ENCODE data around the gene MBTPS1. TPM values are rescaled to one million over a fixed set of nuclear protein-coding genes. Genes with fewer than 3 reads are reported as not detected.

The MBTPS1 gene
- total and polyA plus RNA-seq, 2 experiments from 2014 or later = 18.1 to 49.3 TPM

GRCh38 chr16:84061236-84061819 lies 55.4 kb downstream of the MBTPS1 start (continued):
- TF ChIP-seq, protein P1, sequence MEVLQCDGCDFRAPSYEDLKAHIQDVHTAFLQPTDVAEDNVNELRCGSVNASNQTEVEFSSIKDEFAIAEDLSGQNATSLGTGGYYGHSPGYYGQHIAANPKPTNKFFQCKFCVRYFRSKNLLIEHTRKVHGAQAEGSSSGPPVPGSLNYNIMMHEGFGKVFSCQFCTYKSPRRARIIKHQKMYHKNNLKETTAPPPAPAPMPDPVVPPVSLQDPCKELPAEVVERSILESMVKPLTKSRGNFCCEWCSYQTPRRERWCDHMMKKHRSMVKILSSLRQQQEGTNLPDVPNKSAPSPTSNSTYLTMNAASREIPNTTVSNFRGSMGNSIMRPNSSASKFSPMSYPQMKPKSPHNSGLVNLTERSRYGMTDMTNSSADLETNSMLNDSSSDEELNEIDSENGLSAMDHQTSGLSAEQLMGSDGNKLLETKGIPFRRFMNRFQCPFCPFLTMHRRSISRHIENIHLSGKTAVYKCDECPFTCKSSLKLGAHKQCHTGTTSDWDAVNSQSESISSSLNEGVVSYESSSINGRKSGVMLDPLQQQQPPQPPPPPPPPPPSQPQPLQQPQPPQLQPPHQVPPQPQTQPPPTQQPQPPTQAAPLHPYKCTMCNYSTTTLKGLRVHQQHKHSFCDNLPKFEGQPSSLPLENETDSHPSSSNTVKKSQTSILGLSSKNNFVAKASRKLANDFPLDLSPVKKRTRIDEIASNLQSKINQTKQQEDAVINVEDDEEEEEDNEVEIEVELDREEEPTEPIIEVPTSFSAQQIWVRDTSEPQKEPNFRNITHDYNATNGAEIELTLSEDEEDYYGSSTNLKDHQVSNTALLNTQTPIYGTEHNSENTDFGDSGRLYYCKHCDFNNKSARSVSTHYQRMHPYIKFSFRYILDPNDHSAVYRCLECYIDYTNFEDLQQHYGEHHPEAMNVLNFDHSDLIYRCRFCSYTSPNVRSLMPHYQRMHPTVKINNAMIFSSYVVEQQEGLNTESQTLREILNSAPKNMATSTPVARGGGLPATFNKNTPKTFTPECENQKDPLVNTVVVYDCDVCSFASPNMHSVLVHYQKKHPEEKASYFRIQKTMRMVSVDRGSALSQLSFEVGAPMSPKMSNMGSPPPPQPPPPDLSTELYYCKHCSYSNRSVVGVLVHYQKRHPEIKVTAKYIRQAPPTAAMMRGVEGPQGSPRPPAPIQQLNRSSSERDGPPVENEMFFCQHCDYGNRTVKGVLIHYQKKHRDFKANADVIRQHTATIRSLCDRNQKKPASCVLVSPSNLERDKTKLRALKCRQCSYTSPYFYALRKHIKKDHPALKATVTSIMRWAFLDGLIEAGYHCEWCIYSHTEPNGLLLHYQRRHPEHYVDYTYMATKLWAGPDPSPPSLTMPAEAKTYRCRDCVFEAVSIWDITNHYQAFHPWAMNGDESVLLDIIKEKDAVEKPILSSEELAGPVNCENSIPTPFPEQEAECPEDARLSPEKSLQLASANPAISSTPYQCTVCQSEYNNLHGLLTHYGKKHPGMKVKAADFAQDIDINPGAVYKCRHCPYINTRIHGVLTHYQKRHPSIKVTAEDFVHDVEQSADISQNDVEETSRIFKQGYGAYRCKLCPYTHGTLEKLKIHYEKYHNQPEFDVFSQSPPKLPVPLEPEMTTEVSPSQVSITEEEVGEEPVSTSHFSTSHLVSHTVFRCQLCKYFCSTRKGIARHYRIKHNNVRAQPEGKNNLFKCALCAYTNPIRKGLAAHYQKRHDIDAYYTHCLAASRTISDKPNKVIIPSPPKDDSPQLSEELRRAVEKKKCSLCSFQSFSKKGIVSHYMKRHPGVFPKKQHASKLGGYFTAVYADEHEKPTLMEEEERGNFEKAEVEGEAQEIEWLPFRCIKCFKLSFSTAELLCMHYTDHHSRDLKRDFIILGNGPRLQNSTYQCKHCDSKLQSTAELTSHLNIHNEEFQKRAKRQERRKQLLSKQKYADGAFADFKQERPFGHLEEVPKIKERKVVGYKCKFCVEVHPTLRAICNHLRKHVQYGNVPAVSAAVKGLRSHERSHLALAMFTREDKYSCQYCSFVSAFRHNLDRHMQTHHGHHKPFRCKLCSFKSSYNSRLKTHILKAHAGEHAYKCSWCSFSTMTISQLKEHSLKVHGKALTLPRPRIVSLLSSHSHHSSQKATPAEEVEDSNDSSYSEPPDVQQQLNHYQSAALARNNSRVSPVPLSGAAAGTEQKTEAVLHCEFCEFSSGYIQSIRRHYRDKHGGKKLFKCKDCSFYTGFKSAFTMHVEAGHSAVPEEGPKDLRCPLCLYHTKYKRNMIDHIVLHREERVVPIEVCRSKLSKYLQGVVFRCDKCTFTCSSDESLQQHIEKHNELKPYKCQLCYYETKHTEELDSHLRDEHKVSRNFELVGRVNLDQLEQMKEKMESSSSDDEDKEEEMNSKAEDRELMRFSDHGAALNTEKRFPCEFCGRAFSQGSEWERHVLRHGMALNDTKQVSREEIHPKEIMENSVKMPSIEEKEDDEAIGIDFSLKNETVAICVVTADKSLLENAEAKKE (CRISPR knock-in tag; IDR thresholded peaks at IDR 0.05) = no peak
- no peak for TF ChIP-seq STAT1 (IDR thresholded peaks at IDR 0.05; ENCODE audit: unreplicated experiment)
- TF ChIP-seq NANOG (IDR thresholded peaks at IDR 0.05; ENCODE audit: borderline replicate concordance) = no peak
- no peak for TF ChIP-seq CREB1 (CRISPR knock-in tag; IDR thresholded peaks at IDR 0.05; ENCODE audit: low read depth)
- TF ChIP-seq ETS1 (IDR thresholded peaks at IDR 0.05) = no peak

DNA sequence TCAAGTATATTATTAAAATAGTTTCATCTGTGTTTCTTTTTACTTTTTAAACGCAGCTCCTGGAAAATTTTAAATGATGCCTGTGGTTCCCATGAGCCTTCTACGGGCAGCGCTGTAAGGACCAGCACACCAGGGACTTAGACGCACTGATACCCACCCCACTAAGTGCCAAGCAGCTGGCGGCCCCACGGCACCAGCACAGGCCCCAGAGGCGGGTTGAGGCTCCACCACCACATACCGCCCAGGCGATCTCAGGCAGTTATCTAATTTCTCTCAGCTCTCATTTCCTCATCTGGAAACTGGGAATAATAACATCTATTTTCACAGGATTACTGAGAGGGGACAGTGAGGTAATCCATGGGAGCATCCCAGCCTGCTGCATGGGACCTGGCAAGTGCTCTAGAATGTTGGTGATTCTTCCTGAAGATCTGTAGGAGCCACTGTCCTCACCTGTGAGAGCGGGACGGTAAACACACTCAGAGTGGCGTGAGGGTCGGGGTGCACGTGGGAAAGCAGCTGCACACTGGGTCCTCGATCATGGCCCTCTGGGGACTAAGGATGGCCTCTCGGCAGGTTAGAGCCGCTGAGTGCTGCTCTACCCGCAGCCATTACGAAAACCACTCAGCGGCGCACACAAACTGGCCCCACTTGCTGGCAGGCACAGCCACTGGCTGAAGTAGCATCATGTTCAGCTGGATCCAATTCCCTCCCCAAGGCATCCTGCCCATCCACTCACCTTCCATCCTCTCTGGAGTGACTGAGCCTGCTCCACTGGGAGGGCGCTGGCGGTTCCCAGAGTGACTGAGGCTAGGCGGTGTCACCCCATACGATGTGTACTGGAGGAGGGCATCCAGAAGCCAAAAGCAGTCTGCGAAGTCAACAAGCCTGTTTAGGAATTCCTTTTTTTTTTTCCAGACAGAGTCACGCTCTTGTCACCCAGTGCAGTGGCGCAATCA lies 56.5 kb downstream of the MBTPS1 start:
- Mint-ChIP-seq H3K4me3 (no peak overlapping the region), H3K4me1 (peaks cover 9% of the 10 kb centered on the region; the same call in 1 of the 3 replicates), H3K36me3 (ENCODE audit: low read depth) (peaks cover 61% of the 10 kb centered on the region), H3K9me3 (no peaks in the 10 kb centered on the region), H3K27ac (no peak overlapping the region), H3K27me3 (ENCODE audit: insufficient read depth, low read depth, poor library complexity) (peaks cover 7% of the 10 kb centered on the region)
- no peak for DNase-seq (ENCODE audit: low spot score)
- H3K4me1 ChIP-seq (ENCODE audit: insufficient read depth) = 0 out of 2 replicates have a peak, but pooled peaks cover 4% of the 10 kb centered on the region
- ATAC-seq = no peak
- H3K27ac ChIP-seq (ENCODE audit: low read depth) = no peak overlapping the region
- H3K79me2 ChIP-seq (replicated peaks; ENCODE audit: insufficient read depth) = no peaks in the 10 kb centered on the region
- no peak overlapping the region for H3K4me3 ChIP-seq
- 0 out of 2 replicates have a peak, but pooled peaks cover 3% of the 10 kb centered on the region for H3F3A ChIP-seq (replicated peaks; ENCODE audit: low read depth)
- H3K27me3 ChIP-seq (ENCODE audit: insufficient read depth) = no peaks in the 10 kb centered on the region
- H2AFZ ChIP-seq = no peak overlapping the region
- H3K4me2 ChIP-seq = no peak overlapping the region
- H3K36me3 ChIP-seq (ENCODE audit: insufficient read depth) = peaks cover 6% of the 10 kb centered on the region; the same call in 1 of the 2 replicates
- H4K20me1 ChIP-seq (replicated peaks; ENCODE audit: insufficient read depth) = peaks cover 8% of the 10 kb centered on the region
- TF ChIP-seq ETS1 (IDR thresholded peaks at IDR 0.05) = no peak
- TF ChIP-seq CREB1 (CRISPR knock-in tag; IDR thresholded peaks at IDR 0.05; ENCODE audit: low read depth) = no peak
- TF ChIP-seq, protein P2, sequence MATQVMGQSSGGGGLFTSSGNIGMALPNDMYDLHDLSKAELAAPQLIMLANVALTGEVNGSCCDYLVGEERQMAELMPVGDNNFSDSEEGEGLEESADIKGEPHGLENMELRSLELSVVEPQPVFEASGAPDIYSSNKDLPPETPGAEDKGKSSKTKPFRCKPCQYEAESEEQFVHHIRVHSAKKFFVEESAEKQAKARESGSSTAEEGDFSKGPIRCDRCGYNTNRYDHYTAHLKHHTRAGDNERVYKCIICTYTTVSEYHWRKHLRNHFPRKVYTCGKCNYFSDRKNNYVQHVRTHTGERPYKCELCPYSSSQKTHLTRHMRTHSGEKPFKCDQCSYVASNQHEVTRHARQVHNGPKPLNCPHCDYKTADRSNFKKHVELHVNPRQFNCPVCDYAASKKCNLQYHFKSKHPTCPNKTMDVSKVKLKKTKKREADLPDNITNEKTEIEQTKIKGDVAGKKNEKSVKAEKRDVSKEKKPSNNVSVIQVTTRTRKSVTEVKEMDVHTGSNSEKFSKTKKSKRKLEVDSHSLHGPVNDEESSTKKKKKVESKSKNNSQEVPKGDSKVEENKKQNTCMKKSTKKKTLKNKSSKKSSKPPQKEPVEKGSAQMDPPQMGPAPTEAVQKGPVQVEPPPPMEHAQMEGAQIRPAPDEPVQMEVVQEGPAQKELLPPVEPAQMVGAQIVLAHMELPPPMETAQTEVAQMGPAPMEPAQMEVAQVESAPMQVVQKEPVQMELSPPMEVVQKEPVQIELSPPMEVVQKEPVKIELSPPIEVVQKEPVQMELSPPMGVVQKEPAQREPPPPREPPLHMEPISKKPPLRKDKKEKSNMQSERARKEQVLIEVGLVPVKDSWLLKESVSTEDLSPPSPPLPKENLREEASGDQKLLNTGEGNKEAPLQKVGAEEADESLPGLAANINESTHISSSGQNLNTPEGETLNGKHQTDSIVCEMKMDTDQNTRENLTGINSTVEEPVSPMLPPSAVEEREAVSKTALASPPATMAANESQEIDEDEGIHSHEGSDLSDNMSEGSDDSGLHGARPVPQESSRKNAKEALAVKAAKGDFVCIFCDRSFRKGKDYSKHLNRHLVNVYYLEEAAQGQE (IDR thresholded peaks at IDR 0.05; ENCODE audit: unreplicated experiment) = no peak
- H3K9me2 ChIP-seq (ENCODE audit: insufficient read depth) = no peaks in the 10 kb centered on the region

All from GM23338 (cell line).